ENCODE results near the gene FDX1.
"Not testable (repeated sequence)": the region's sequence is repeated elsewhere in the genome, so short reads cannot be mapped to it uniquely, and the experiment has no call there.

DNA sequence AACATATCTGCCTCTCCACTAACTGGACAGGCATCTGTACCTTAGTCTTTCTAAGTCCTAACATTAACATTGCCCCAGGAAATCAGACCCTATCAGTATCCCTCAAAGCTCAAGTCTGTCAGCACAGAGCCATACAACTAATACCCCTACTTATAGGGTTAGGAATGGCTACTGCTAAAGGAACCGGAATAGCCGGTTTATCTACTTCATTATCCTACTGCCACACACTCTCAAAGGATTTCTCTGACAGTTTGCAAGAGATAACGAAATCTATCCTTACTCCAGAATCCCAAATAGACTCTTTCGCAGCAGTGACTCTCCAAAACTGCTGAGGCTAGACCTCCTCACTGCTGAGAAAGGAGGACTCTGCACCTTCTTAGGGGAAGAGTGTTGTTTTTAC, 24.1 kb upstream of the FDX1 start:
- TF ChIP-seq MYC (IDR thresholded peaks at IDR 0.05; ENCODE audit: low read depth, low read length); POLR2A (IDR thresholded peaks at IDR 0.05; ENCODE audit: extremely low read depth, insufficient read length): not testable (repeated sequence)
